Measurements from ENCODE around the gene CEP164.

DNA sequence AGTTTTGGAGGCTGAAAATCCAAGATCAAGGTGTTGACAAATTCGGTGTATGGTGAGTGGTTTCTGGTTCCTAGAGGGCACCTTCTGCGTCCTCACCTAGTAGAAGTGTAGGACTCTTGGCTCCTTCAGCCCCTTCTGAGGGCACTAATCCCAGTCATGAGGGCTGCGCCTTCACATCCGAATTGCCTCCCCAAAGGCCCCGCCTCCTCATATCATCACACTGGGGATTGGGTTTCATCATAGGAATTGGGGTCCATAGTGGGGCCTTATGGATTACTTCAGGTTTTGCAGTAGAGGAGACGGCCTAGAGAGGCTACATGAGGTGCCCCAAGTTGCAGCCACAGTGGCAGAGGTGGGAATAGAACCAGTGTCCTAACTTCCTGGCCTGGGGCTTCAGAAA, 87.1 kb downstream of the CEP164 start:
- no peak for TF ChIP-seq POLR2A (IDR thresholded peaks at IDR 0.05)
- TF ChIP-seq, protein P1, sequence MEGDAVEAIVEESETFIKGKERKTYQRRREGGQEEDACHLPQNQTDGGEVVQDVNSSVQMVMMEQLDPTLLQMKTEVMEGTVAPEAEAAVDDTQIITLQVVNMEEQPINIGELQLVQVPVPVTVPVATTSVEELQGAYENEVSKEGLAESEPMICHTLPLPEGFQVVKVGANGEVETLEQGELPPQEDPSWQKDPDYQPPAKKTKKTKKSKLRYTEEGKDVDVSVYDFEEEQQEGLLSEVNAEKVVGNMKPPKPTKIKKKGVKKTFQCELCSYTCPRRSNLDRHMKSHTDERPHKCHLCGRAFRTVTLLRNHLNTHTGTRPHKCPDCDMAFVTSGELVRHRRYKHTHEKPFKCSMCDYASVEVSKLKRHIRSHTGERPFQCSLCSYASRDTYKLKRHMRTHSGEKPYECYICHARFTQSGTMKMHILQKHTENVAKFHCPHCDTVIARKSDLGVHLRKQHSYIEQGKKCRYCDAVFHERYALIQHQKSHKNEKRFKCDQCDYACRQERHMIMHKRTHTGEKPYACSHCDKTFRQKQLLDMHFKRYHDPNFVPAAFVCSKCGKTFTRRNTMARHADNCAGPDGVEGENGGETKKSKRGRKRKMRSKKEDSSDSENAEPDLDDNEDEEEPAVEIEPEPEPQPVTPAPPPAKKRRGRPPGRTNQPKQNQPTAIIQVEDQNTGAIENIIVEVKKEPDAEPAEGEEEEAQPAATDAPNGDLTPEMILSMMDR (IDR thresholded peaks at IDR 0.05): no peak
